Measurements from ENCODE around the gene TOPAZ1. TPM values are rescaled to one million over a fixed set of nuclear protein-coding genes. Genes with fewer than 3 reads are reported as not detected.

The TOPAZ1 gene
- total RNA-seq, 1 donor from 2014 or later: not detected

DNA sequence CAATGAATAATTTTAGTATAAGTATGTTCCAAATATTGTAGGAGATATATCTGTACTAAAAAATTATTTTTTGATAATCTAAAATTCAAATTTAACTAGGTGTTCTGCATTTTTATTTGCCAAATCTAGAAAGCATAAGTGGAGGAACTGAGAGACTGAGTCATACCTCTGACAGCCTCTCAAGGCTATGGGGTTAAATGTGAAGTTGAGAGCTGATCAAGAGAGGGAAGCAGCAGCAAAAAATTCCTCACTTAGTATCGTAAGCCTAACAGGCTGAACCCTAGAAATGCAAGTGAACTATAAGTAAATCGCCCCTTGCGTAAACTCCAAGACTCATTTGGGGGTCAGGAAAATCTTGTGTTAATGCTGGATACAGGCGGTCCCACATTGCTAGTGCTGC lies 12.8 kb upstream of the TOPAZ1 start:
- TF ChIP-seq EZH2 (IDR thresholded peaks at IDR 0.05) (no peak), EZH2phosphoT487 (IDR thresholded peaks at IDR 0.05) (no peak)
- TF ChIP-seq, protein P1, sequence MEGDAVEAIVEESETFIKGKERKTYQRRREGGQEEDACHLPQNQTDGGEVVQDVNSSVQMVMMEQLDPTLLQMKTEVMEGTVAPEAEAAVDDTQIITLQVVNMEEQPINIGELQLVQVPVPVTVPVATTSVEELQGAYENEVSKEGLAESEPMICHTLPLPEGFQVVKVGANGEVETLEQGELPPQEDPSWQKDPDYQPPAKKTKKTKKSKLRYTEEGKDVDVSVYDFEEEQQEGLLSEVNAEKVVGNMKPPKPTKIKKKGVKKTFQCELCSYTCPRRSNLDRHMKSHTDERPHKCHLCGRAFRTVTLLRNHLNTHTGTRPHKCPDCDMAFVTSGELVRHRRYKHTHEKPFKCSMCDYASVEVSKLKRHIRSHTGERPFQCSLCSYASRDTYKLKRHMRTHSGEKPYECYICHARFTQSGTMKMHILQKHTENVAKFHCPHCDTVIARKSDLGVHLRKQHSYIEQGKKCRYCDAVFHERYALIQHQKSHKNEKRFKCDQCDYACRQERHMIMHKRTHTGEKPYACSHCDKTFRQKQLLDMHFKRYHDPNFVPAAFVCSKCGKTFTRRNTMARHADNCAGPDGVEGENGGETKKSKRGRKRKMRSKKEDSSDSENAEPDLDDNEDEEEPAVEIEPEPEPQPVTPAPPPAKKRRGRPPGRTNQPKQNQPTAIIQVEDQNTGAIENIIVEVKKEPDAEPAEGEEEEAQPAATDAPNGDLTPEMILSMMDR (IDR thresholded peaks at IDR 0.05): no peak
- H3K4me3 ChIP-seq: no peak overlapping the region
- no peaks in the 10 kb centered on the region for H3K36me3 ChIP-seq
- Mint-ChIP-seq H3K4me3 (no peak overlapping the region), H3K4me1 (no peaks in the 10 kb centered on the region), H3K27ac (no peak overlapping the region), H3K27me3 (ENCODE audit: insufficient read depth, low read depth) (no peaks in the 10 kb centered on the region), H3K9me3 (no peaks in the 10 kb centered on the region), H3K36me3 (no peaks in the 10 kb centered on the region)
- DNase-seq (ENCODE audit: low spot score): no peak
- H3K27me3 ChIP-seq: no peaks in the 10 kb centered on the region
- no peaks in the 10 kb centered on the region for H3F3A ChIP-seq (ENCODE audit: low read depth)
- H3K4me1 ChIP-seq: no peaks in the 10 kb centered on the region
- no peak overlapping the region for H3K27ac ChIP-seq
- no peaks in the 10 kb centered on the region for H3K9me3 ChIP-seq (ENCODE audit: low read depth)
- H2AFZ ChIP-seq (replicated peaks): no peak overlapping the region
- H3K9ac ChIP-seq: no peak overlapping the region
- no peaks in the 10 kb centered on the region for H4K20me1 ChIP-seq (ENCODE audit: low read depth)
- no peaks in the 10 kb centered on the region for H3K79me2 ChIP-seq (ENCODE audit: low read depth)
- no peak overlapping the region for H3K4me2 ChIP-seq

DNA sequence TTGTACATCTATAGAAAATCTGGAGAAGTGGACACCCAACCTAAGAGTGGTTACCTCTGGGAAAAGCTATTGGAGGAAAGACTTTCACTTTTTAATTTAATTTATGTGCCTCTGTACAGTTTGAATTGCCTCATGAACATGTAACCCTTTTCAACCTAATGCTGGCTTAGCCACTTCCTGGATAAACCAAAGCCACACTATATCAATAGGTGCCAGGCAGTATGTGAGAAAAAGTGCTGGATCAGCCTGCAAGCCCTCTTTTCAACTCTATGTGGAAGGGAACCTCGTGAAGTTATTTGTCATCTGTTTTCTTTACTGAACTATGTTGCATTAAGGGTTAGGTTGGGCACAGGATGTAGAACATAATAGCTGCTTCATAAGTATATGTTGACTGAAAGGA lies 9.3 kb upstream of the TOPAZ1 start:
- H3K27me3 ChIP-seq: no peaks in the 10 kb centered on the region
- no peaks in the 10 kb centered on the region for H3K36me3 Mint-ChIP-seq
- no peak overlapping the region for H2AFZ ChIP-seq (replicated peaks)
- DNase-seq (ENCODE audit: low spot score): no peak
- H3K79me2 ChIP-seq (ENCODE audit: low read depth): no peaks in the 10 kb centered on the region
- no peak overlapping the region for H3K9ac ChIP-seq
- no peaks in the 10 kb centered on the region for H3K9me3 ChIP-seq (ENCODE audit: low read depth)
- peaks cover 6% of the 10 kb centered on the region for H3K4me1 Mint-ChIP-seq
- no peak overlapping the region for H3K27ac ChIP-seq
- no peaks in the 10 kb centered on the region for H3K9me3 Mint-ChIP-seq
- no peaks in the 10 kb centered on the region for H3K36me3 ChIP-seq
- no peaks in the 10 kb centered on the region for H3K4me1 ChIP-seq
- H3K27me3 Mint-ChIP-seq (ENCODE audit: insufficient read depth, low read depth): peaks cover 2% of the 10 kb centered on the region
- no peak overlapping the region for H3K4me3 Mint-ChIP-seq
- H3K4me2 ChIP-seq: no peak overlapping the region
- H3K4me3 ChIP-seq: no peak overlapping the region
- no peaks in the 10 kb centered on the region for H4K20me1 ChIP-seq (ENCODE audit: low read depth)
- TF ChIP-seq EZH2phosphoT487 (IDR thresholded peaks at IDR 0.05) (no peak), EZH2 (IDR thresholded peaks at IDR 0.05) (no peak)
- TF ChIP-seq, protein P1 (IDR thresholded peaks at IDR 0.05): no peak
- no peaks in the 10 kb centered on the region for H3F3A ChIP-seq (ENCODE audit: low read depth)
- H3K27ac Mint-ChIP-seq: no peak overlapping the region

DNA sequence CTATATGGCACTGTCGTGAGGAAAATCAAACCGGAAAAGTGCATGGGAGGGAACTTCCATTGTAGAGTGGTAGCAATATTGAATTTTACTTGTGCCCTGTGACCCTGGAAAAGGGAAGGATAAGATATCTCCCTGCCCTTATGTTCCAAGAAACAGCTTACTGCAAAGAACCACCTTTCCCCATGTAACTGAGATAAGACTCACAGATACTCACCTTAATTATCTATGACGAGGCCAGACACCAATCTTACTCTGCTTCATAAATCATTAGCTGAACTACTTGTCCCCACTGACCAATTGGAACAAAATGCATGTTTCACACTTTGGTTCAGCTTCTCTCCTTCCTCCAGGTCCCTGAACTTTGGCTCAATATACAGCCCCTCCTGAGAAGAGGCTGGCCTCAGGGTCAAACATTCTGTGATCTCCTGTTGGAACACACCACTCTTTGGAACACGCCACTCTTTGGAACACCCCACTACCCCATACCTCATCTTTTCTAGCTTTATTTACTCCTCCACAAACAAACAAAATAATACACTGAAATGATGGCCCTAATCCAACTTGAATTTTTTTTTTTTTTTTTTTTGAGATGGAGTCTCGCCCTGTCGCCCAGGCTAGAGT lies 6.9 kb upstream of the TOPAZ1 start:
- no peak overlapping the region for H3K9ac ChIP-seq
- H3K36me3 ChIP-seq: no peaks in the 10 kb centered on the region
- no peaks in the 10 kb centered on the region for H3F3A ChIP-seq (ENCODE audit: low read depth)
- DNase-seq (ENCODE audit: low spot score): no peak
- no peak for TF ChIP-seq EZH2 (IDR thresholded peaks at IDR 0.05)
- TF ChIP-seq, protein P1 (IDR thresholded peaks at IDR 0.05): no peak
- no peak for TF ChIP-seq EZH2phosphoT487 (IDR thresholded peaks at IDR 0.05)
- no peaks in the 10 kb centered on the region for H3K9me3 ChIP-seq (ENCODE audit: low read depth)
- H3K27ac ChIP-seq: no peak overlapping the region
- H3K4me1 ChIP-seq: no peaks in the 10 kb centered on the region
- H3K27ac Mint-ChIP-seq: no peak overlapping the region
- H3K79me2 ChIP-seq (ENCODE audit: low read depth): no peaks in the 10 kb centered on the region
- H3K4me1 Mint-ChIP-seq: peaks cover 6% of the 10 kb centered on the region
- no peaks in the 10 kb centered on the region for H3K36me3 Mint-ChIP-seq
- no peaks in the 10 kb centered on the region for H3K9me3 Mint-ChIP-seq
- peaks cover 5% of the 10 kb centered on the region for H3K27me3 Mint-ChIP-seq (ENCODE audit: insufficient read depth, low read depth)
- no peaks in the 10 kb centered on the region for H3K27me3 ChIP-seq
- no peak overlapping the region for H3K4me3 Mint-ChIP-seq
- no peaks in the 10 kb centered on the region for H4K20me1 ChIP-seq (ENCODE audit: low read depth)
- no peak overlapping the region for H3K4me2 ChIP-seq
- H3K4me3 ChIP-seq: no peak overlapping the region
- no peak overlapping the region for H2AFZ ChIP-seq (replicated peaks)

Data from neural progenitor cell (in vitro differentiated cells).